Measurements from ENCODE around the gene FBXO38. TPM values are rescaled to one million over a fixed set of nuclear protein-coding genes. Genes with fewer than 3 reads are reported as not detected.
A peak's percentile ranks its signal among the peaks of the same experiment; 100 is the strongest.

FBXO38 gene
- total and polyA plus RNA-seq, 12 donors, result 12.3 to 88.2 (median 41.9) TPM

DNA sequence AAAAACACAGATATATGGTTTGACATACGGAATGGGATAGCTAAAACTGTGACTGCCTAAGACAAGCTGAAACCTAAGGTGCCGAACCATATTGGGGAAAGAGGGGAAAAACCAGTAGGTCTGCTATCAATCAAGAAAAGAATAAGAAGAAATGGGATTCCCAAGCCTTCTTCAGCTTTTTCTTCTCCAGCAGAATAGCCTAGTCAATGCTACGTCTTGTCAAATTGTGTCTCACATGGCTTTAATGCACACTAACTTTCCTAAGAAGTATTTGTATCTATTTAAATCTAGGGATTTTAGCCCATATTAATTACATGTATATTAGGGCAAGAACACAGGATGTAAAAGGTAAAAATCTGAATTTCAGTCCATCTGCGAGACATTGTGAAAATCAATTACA, 797 bp upstream of the FBXO38 start:
- peaks cover 9 to 33% of the 10 kb centered on the region in 2 donors for H3K4me1 ChIP-seq (replicated peaks in 1 of 2)
- no peaks in the 10 kb centered on the region for H3K36me3 ChIP-seq (replicated peaks in 1 of 2)
- H3K9me3 ChIP-seq (replicated peaks in 1 of 3), result no peaks in the 10 kb centered on the region
- peak overlapping the region in 2 of 5 donors; percentile 90 to 91 for H3K27ac ChIP-seq
- TF ChIP-seq, protein P1, sequence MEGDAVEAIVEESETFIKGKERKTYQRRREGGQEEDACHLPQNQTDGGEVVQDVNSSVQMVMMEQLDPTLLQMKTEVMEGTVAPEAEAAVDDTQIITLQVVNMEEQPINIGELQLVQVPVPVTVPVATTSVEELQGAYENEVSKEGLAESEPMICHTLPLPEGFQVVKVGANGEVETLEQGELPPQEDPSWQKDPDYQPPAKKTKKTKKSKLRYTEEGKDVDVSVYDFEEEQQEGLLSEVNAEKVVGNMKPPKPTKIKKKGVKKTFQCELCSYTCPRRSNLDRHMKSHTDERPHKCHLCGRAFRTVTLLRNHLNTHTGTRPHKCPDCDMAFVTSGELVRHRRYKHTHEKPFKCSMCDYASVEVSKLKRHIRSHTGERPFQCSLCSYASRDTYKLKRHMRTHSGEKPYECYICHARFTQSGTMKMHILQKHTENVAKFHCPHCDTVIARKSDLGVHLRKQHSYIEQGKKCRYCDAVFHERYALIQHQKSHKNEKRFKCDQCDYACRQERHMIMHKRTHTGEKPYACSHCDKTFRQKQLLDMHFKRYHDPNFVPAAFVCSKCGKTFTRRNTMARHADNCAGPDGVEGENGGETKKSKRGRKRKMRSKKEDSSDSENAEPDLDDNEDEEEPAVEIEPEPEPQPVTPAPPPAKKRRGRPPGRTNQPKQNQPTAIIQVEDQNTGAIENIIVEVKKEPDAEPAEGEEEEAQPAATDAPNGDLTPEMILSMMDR (IDR thresholded peaks at IDR 0.05), result no peak
- TF ChIP-seq POLR2A (IDR thresholded peaks at IDR 0.05), result no peak
- H3K4me3 ChIP-seq, result peak overlapping the region in 3 of 4 donors; percentile 76 to 90 (median 81)
- 53 to 61% (median 58%) methylated on average over 4 of the region's 4 CpGs for WGBS, 4 donors
- DNase-seq, result no peak
- intact Hi-C loops (cut with DNase I), result no loop called here
- H3K27me3 ChIP-seq, result no peaks in the 10 kb centered on the region

DNA sequence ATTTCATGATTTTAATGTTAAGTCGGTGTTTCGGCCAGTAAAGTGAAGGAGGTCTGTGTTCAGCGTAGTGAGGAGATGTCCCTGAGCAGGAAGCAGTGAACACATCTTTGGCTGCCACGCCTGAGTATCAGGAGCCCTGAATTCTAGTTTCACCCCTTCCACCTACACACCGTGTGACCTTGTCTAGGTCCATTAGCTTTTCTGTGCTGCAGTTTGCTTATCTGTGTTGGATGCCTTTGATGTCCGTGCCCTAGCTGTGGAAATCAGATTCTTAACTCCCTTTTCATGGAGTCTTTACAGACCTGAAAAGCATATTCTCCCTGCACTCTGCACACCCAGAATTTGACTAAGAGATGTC, 601 bp downstream of the FBXO38 start:
- no peaks in the 10 kb centered on the region for H3K27me3 ChIP-seq
- intact Hi-C loops (cut with DNase I), result no loop called here
- peak overlapping the region; percentile 55 to 91 (median 90) for H3K27ac ChIP-seq

DNA sequence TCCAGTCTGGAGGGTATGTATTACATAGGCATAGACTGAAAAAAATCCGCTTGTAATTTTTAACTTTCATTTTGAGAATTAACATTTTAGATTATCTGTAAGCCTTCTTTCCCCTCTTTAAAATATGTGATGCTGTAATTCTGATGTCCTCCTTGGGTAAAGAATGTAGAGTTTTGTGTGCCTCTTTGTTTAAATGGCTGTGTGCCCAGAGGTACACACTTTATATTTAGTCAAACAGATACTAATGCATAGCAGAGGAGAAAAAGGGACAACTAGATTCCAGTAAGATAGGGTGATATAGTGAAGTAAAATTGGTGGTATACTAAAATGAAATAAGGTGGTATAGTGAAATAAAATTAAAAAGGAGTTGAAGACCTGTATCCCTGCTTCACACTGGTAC, 1.3 kb downstream of the FBXO38 start:
- Histone ChIP-seq H3K4me1 (replicated peaks in 1 of 2) (peaks cover 9 to 42% of the 10 kb centered on the region in 2 donors), H3K36me3 (replicated peaks in 1 of 2) (no peaks in the 10 kb centered on the region), H3K27ac (no peak overlapping the region), H3K9me3 (replicated peaks in 1 of 3) (no peaks in the 10 kb centered on the region), H3K27me3 (no peaks in the 10 kb centered on the region), H3K4me3 (peak overlapping the region in 1 of 4 donors; percentile 76)
- intact Hi-C loops (cut with DNase I), result no loop called here
- TF ChIP-seq, protein P1 (IDR thresholded peaks at IDR 0.05), result no peak
- no peak for TF ChIP-seq POLR2A (IDR thresholded peaks at IDR 0.05)
- WGBS, 4 donors, result 71 to 85% (median 80%) methylated on average over 1 of the region's 1 CpG
- no peak for DNase-seq

More for the DNA sequence above, 601 bp downstream of the FBXO38 start:
- no peaks in the 10 kb centered on the region for H3K9me3 ChIP-seq (replicated peaks in 1 of 3)
- TF ChIP-seq POLR2A (IDR thresholded peaks at IDR 0.05), result no peak
- TF ChIP-seq, protein P1 (IDR thresholded peaks at IDR 0.05), result no peak
- DNase-seq, result peak in 2 of 7 donors; percentile 14 to 26
- H3K4me1 ChIP-seq (replicated peaks in 1 of 2), result peaks cover 9 to 42% of the 10 kb centered on the region in 2 donors
- WGBS, 4 donors, result 0 to 2% (median 1%) methylated on average over 5 to 6 of the region's 6 CpGs
- H3K4me3 ChIP-seq, result peak overlapping the region in 3 of 4 donors; percentile 76 to 90 (median 81)
- no peaks in the 10 kb centered on the region for H3K36me3 ChIP-seq (replicated peaks in 1 of 2)

DNA sequence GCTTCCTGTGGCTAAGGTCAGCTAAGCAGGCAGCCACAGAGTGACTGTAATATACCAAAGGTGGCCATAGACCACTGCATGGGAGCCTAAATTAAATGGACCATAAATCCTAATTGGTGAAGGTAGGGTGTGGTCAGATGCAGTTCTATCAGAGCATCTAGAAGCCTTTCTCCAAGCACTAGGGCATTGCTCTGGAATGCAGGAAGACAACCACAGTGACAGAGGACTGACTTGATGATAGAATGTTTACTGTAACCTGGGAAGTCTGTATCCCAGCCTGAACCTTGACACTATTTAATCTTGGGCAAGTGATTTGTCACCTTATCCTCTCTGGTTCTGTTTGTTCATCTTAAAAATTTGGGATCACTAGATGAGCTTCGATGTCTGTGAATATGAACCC, 2.3 kb downstream of the FBXO38 start:
- Histone ChIP-seq H3K27me3 (no peaks in the 10 kb centered on the region), H3K4me3 (no peak overlapping the region), H3K27ac (no peak overlapping the region), H3K4me1 (replicated peaks in 1 of 2) (peaks cover 9 to 47% of the 10 kb centered on the region in 2 donors), H3K9me3 (replicated peaks in 1 of 3) (no peaks in the 10 kb centered on the region), H3K36me3 (replicated peaks in 1 of 2) (no peaks in the 10 kb centered on the region)
- no peak for DNase-seq
- intact Hi-C loops (cut with DNase I), result no loop called here
- 82 to 100% (median 95%) methylated on average over 1 of the region's 1 CpG for WGBS, 4 donors
- TF ChIP-seq POLR2A (IDR thresholded peaks at IDR 0.05), result no peak
- TF ChIP-seq, protein P1 (IDR thresholded peaks at IDR 0.05), result no peak

Measured in adrenal gland (tissue), 12 donors.